Gastrocnemius medialis (tissue), 4 donors: ENCODE measurements around the gene ZSCAN26. TPM values are rescaled to one million over a fixed set of nuclear protein-coding genes. Genes with fewer than 3 reads are reported as not detected.
A peak's percentile ranks its signal among the peaks of the same experiment; 100 is the strongest.

Experiments used
- ATAC-seq, 2 donors: fragments of 150-250 bp; one replicate each; pipeline ENCODE4 v1.9.1; 2016
- DNase-seq, 2 donors: peaks; one replicate each; pipeline ENCODE4 v3.0.0-alpha.2; 2019
- H3K27ac ChIP-seq, 4 donors: fragments of 200-600 bp; sonication (generic); 1 replicate in 1 of 4; 2 replicates in 3 of 4; pipeline ENCODE4 v1.5.1; 2016 to 2018; ENCODE audit warnings: mild to moderate bottlenecking in 2 of 4, moderate library complexity in 1 of 4
- H3K27me3 ChIP-seq, 3 donors: fragments of 200-600 bp; sonication (generic) in 2 of 3; 1 replicate in 1 of 3; 2 replicates in 2 of 3; pipeline versions ENCODE4 v1.5.1 to v1.6.0; 2016 to 2019; ENCODE audit warnings: mild to moderate bottlenecking in 1 of 3, moderate library complexity in 1 of 3
- H3K36me3 ChIP-seq, 2 donors: fragments of 200-600 bp; sonication (generic) in 1 of 2; one replicate each; pipeline ENCODE4 v1.5.1; 2017 to 2018
- H3K4me1 ChIP-seq, 2 donors: fragments of 200-600 bp; sonication (generic) in 1 of 2; one replicate each; pipeline ENCODE4 v1.5.1; 2016 to 2017; ENCODE audit warnings: mild to moderate bottlenecking in 2 of 2
- H3K4me3 ChIP-seq, 4 donors: fragments of 200-600 bp; sonication (generic) in 3 of 4; 1 replicate in 1 of 4; 2 replicates in 3 of 4; pipeline ENCODE4 v1.5.1; 2016 to 2019; ENCODE audit warnings: mild to moderate bottlenecking in 2 of 4
- H3K9me3 ChIP-seq, 3 donors: fragments of 200-600 bp; sonication (generic) in 2 of 3; 1 replicate in 1 of 3; 2 replicates in 2 of 3; pipeline ENCODE4 v1.5.1; 2016 to 2019
- POLR2A ChIP-seq, 2 donors: fragments of 450-650 bp; IDR thresholded peaks; one replicate each; pipeline ENCODE4 v1.6.1; 2017; ENCODE audit warnings: antibody characterized with exemption in 2 of 2, mild to moderate bottlenecking in 2 of 2, moderate library complexity in 2 of 2
- in situ Hi-C, 4 donors: fragments of 200-750 bp; cut with MboI; loops; one replicate each; pipeline versions ENCODE4 v1.15.0 to v1.8.0; 2017; ENCODE audit warnings: low sequenced_read_pairs in 4 of 4
- intact Hi-C: fragments of 100-400 bp; cut with DNase I; formaldehyde crosslinking; loops from one replicate; pipeline ENCODE4 v1.15.1; 2023; ENCODE audit warnings: low total_unique reads
- total RNA-seq, 4 donors: library from RNA; depleted of rRNA; stranded (reverse); fragments of >200 nt; gene quantifications; one replicate each; pipeline versions ENCODE4 v1.1.0 to v1.2.3, GENCODE V29; 2016
- TF ChIP-seq, protein P1 (sequence below), 5 experiments: fragments of 450-650 bp in 3 of 5; fragments of 200-600 bp in 2 of 5; sonication (generic) in 2 of 5; IDR thresholded peaks in 4 of 5; conservative IDR thresholded peaks in 1 of 5; 1 replicate in 4 of 5; 2 replicates in 1 of 5; pipeline ENCODE4 v1.5.1; 2016 to 2019; ENCODE audit warnings: antibody characterized with exemption in 5 of 5, mild to moderate bottlenecking in 3 of 5, moderate library complexity in 3 of 5

The ZSCAN26 gene
- total RNA-seq, 4 donors from 2014 or later: 7.3 to 13.4 (median 9.8) TPM

GRCh38 chr6:28267695-28268059 lies 734 bp downstream of the ZSCAN26 start:
- no peak for TF ChIP-seq POLR2A (IDR thresholded peaks at IDR 0.05)
- TF ChIP-seq, protein P1, sequence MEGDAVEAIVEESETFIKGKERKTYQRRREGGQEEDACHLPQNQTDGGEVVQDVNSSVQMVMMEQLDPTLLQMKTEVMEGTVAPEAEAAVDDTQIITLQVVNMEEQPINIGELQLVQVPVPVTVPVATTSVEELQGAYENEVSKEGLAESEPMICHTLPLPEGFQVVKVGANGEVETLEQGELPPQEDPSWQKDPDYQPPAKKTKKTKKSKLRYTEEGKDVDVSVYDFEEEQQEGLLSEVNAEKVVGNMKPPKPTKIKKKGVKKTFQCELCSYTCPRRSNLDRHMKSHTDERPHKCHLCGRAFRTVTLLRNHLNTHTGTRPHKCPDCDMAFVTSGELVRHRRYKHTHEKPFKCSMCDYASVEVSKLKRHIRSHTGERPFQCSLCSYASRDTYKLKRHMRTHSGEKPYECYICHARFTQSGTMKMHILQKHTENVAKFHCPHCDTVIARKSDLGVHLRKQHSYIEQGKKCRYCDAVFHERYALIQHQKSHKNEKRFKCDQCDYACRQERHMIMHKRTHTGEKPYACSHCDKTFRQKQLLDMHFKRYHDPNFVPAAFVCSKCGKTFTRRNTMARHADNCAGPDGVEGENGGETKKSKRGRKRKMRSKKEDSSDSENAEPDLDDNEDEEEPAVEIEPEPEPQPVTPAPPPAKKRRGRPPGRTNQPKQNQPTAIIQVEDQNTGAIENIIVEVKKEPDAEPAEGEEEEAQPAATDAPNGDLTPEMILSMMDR (IDR thresholded peaks at IDR 0.05 in 4 of 5, conservative IDR thresholded peaks at IDR 0.05 in 1 of 5): no peak
- H3K27ac ChIP-seq: peak overlapping the region; percentile 76 to 81 (median 80)
- no peaks in the 10 kb centered on the region for H3K27me3 ChIP-seq
- ATAC-seq: no peak
- peak overlapping the region; percentile 70 to 98 (median 92) for H3K4me3 ChIP-seq
- peaks cover 15 to 27% of the 10 kb centered on the region in 2 donors for H3K4me1 ChIP-seq
- H3K9me3 ChIP-seq: no peaks in the 10 kb centered on the region
- DNase-seq: no peak
- intact Hi-C loops: loop anchor here (2.0 to 5.0 kb wide), 4 partner anchors 70 to 790 kb away; partner anchors contain the start of genes ZKSCAN8 and ZSCAN31
- peaks cover 0 to 12% of the 10 kb centered on the region in 2 donors for H3K36me3 ChIP-seq
- in situ Hi-C loops: loop anchor here in 3 of 4 donors (10.0 to 25.0 kb wide), 3 partner anchors 87 to 133 kb away; partner anchors contain the start of gene ZKSCAN8 (in 1 of the 3)

- ATAC-seq (no peak), DNase-seq (no peak)
- Histone ChIP-seq H3K9me3 (no peaks in the 10 kb centered on the region), H3K27me3 (no peaks in the 10 kb centered on the region), H3K36me3 (peaks cover 2 to 30% of the 10 kb centered on the region in 2 donors), H3K4me3 (no peak overlapping the region), H3K27ac (no peak overlapping the region), H3K4me1 (peaks cover 15 to 27% of the 10 kb centered on the region in 2 donors)
- intact Hi-C loops: loop anchor here (5.0 kb wide), 3 partner anchors 68 to 792 kb away; partner anchors contain the start of genes ZKSCAN8 and ZSCAN31
- no peak for TF ChIP-seq POLR2A (IDR thresholded peaks at IDR 0.05)
- TF ChIP-seq, protein P1 (IDR thresholded peaks at IDR 0.05 in 4 of 5, conservative IDR thresholded peaks at IDR 0.05 in 1 of 5): no peak
- in situ Hi-C loops: loop anchor here in 3 of 4 donors (10.0 to 25.0 kb wide), 3 partner anchors 85 to 135 kb away; partner anchors contain the start of gene ZKSCAN8 (in 1 of the 3)
Observed at GRCh38 chr6:28269492-28269891, 2.5 kb downstream of the ZSCAN26 start.

DNA sequence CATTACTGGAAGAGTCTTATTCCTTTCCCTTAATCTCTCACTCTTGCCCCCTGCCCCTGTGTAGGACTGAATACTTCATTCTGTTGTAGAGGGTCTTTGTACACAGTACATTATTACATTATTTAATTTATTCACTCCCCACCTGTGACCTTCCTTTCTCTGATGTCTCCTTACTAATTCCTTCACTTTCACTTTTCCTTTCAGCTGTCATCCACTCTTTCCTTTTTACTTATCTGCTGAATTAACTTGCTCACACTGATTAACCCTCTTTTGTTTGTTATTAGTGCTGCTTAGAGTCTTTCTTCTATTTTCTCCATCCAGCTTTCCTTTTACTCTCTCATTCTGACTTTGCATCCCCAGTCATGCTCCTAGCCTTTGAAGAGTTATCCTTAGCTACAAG lies 7.9 kb downstream of the ZSCAN26 start:
- Histone ChIP-seq H3K36me3 (peaks cover 2 to 63% of the 10 kb centered on the region in 2 donors), H3K27ac (no peak overlapping the region), H3K9me3 (no peaks in the 10 kb centered on the region), H3K4me3 (no peak overlapping the region), H3K27me3 (no peaks in the 10 kb centered on the region), H3K4me1 (peaks cover 0 to under 1% of the 10 kb centered on the region in 2 donors)
- TF ChIP-seq, protein P1 (IDR thresholded peaks at IDR 0.05 in 4 of 5, conservative IDR thresholded peaks at IDR 0.05 in 1 of 5): no peak
- TF ChIP-seq POLR2A (IDR thresholded peaks at IDR 0.05): no peak
- intact Hi-C loops: no loop called here
- in situ Hi-C loops: loop anchor here in 1 of 4 donors (25.0 kb wide), 1 partner anchor 138 kb away; the partner anchor contains the start of gene ZKSCAN8
- DNase-seq (no peak), ATAC-seq (no peak)

DNA sequence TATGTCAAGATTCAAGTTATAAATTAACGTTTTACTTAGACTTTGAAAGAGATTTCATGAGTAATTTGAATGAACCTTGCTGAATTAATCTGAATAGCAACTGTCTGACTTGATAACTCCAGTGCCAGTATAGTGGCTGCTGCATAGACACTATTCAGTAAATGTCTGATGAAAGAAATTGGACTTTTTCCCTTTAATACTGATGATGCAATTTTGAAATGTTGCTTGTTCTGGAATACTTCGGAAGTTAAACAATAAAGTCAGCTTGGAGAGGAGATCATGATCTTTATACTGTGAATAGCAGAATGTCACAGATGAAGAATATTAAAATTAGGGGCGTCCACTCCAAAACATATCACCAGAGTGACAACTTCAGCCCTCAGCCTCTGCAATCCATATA lies 10.8 kb downstream of the ZSCAN26 start:
- peaks cover 9 to 12% of the 10 kb centered on the region in 2 donors for H3K4me1 ChIP-seq
- TF ChIP-seq POLR2A (IDR thresholded peaks at IDR 0.05): no peak
- TF ChIP-seq, protein P1 (IDR thresholded peaks at IDR 0.05 in 4 of 5, conservative IDR thresholded peaks at IDR 0.05 in 1 of 5): no peak
- in situ Hi-C loops: no loop called here
- no peak overlapping the region for H3K27ac ChIP-seq
- H3K36me3 ChIP-seq: peaks cover 2 to 51% of the 10 kb centered on the region in 2 donors
- H3K9me3 ChIP-seq: no peaks in the 10 kb centered on the region
- intact Hi-C loops: no loop called here
- DNase-seq (no peak), ATAC-seq (no peak)
- H3K4me3 ChIP-seq: no peak overlapping the region
- no peaks in the 10 kb centered on the region for H3K27me3 ChIP-seq
